HG03378 (cell line): ENCODE data around the gene P2RY8.
"Not testable (repeated sequence)": the region's sequence is repeated elsewhere in the genome, so short reads cannot be mapped to it uniquely, and the experiment has no call there.

ENCODE experiments used
- ATAC-seq: cut with Tn5 transposase; IDR thresholded peaks from one replicate; pipeline ENCODE4 v1.9.1; 2021; ENCODE audit warnings: mild to moderate bottlenecking, moderate library complexity; ENCODE audit not compliant: unreplicated experiment

Gene P2RY8

GRCh38 chrX:1448573-1449001 is 88.4 kb downstream of the P2RY8 start:
- not testable (repeated sequence) for ATAC-seq

- ATAC-seq = not testable (repeated sequence)
Observed at GRCh38 chrX:1447969-1448572, 88.9 kb downstream of the P2RY8 start.

- not testable (repeated sequence) for ATAC-seq
Observed at GRCh38 chrX:1446984-1447968, 89.7 kb downstream of the P2RY8 start.

GRCh38 chrX:1444561-1445500 is 92.2 kb downstream of the P2RY8 start:
- no peak for ATAC-seq

GRCh38 chrX:1443496-1444075 is 93.4 kb downstream of the P2RY8 start:
- no peak for ATAC-seq

GRCh38 chrX:1442724-1443367 is 94.1 kb downstream of the P2RY8 start:
- no peak for ATAC-seq

GRCh38 chrX:1442016-1442665 is 94.8 kb downstream of the P2RY8 start:
- ATAC-seq = no peak

GRCh38 chrX:1440506-1440905 is 96.5 kb downstream of the P2RY8 start:
- ATAC-seq = no peak

GRCh38 chrX:1435241-1435895 is 101.6 kb downstream of the P2RY8 start:
- ATAC-seq = no peak

GRCh38 chrX:1434871-1435240 is 102.1 kb downstream of the P2RY8 start:
- ATAC-seq = no peak

GRCh38 chrX:1433646-1434357 is 103.2 kb downstream of the P2RY8 start:
- no peak for ATAC-seq

GRCh38 chrX:1430451-1430850 is 106.5 kb downstream of the P2RY8 start:
- no peak for ATAC-seq

- no peak for ATAC-seq
Observed at GRCh38 chrX:1427756-1428155, 109.2 kb downstream of the P2RY8 start.

- ATAC-seq = not testable (repeated sequence)
Observed at GRCh38 chrX:1426321-1426720, 110.7 kb downstream of the P2RY8 start.

- ATAC-seq = no peak
Observed at GRCh38 chrX:1425381-1425780, 111.6 kb downstream of the P2RY8 start.

- ATAC-seq = no peak
Observed at GRCh38 chrX:1424147-1424851, 112.7 kb downstream of the P2RY8 start.

GRCh38 chrX:1423215-1423614 is 113.8 kb downstream of the P2RY8 start:
- no peak for ATAC-seq

GRCh38 chrX:1422135-1422465 is 114.9 kb downstream of the P2RY8 start:
- no peak for ATAC-seq
